Vagina (tissue), 2 donors: ENCODE data around the gene AGAP3.

Source experiments
- POLR2A ChIP-seq, 2 donors: fragments of 450-650 bp; IDR thresholded peaks; one replicate each; pipeline ENCODE4 v1.6.1; 2017; ENCODE audit warnings: antibody characterized with exemption in 2 of 2, mild to moderate bottlenecking in 2 of 2, moderate library complexity in 2 of 2
- TF ChIP-seq, protein P1 (sequence below), 3 experiments: fragments of 450-650 bp in 2 of 3; fragments of 200-600 bp in 1 of 3; sonication (generic) in 1 of 3; IDR thresholded peaks; one replicate each; pipeline ENCODE4 v1.5.1; 2017 to 2019; ENCODE audit warnings: antibody characterized with exemption in 3 of 3, mild to moderate bottlenecking in 2 of 3, moderate library complexity in 2 of 3

DNA sequence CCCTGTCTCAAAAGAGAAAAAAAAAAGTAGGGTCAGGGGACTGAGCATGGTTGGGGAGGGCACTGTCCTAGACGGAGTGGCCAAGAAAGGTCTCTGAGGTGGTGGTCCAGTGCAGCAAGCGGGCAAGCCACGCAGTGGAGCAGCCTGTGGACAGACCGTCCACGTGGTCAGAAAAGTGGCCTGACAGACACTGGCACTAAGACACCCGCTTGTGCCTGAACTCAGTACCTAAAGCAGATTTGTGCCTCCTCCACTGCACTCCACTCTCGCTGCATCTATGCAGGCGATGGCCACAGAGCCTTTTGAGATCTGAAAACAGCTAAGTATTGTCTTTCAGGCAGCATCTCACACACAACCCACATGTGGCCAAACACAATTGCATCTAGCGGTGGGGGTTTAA, 92.0 kb downstream of the AGAP3 start:
- TF ChIP-seq, protein P1, sequence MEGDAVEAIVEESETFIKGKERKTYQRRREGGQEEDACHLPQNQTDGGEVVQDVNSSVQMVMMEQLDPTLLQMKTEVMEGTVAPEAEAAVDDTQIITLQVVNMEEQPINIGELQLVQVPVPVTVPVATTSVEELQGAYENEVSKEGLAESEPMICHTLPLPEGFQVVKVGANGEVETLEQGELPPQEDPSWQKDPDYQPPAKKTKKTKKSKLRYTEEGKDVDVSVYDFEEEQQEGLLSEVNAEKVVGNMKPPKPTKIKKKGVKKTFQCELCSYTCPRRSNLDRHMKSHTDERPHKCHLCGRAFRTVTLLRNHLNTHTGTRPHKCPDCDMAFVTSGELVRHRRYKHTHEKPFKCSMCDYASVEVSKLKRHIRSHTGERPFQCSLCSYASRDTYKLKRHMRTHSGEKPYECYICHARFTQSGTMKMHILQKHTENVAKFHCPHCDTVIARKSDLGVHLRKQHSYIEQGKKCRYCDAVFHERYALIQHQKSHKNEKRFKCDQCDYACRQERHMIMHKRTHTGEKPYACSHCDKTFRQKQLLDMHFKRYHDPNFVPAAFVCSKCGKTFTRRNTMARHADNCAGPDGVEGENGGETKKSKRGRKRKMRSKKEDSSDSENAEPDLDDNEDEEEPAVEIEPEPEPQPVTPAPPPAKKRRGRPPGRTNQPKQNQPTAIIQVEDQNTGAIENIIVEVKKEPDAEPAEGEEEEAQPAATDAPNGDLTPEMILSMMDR (IDR thresholded peaks at IDR 0.05), result no peak
- no peak for TF ChIP-seq POLR2A (IDR thresholded peaks at IDR 0.05)
